ENCODE measurements around the gene FMO1.
A peak's percentile ranks its signal among the peaks of the same experiment; 100 is the strongest.
"Not testable (repeated sequence)": the region's sequence is repeated elsewhere in the genome, so short reads cannot be mapped to it uniquely, and the experiment has no call there.

FMO1 gene

GRCh38 chr1:171286032-171286705 lies 37.9 kb downstream of the FMO1 start:
- no peak for DNase-seq
- Mint-ChIP-seq H3K4me1 (peaks cover 3% of the 10 kb centered on the region), H3K9me3 (no peaks in the 10 kb centered on the region), H3K4me3 (no peak overlapping the region), H3K27me3 (peaks cover 11% of the 10 kb centered on the region), H3K27ac (no peak overlapping the region), H3K36me3 (ENCODE audit: low read depth) (no peaks in the 10 kb centered on the region)
- no peak for ATAC-seq

- Mint-ChIP-seq H3K27me3 (peaks cover 7% of the 10 kb centered on the region), H3K4me1 (peaks cover 3% of the 10 kb centered on the region), H3K27ac (no peak overlapping the region), H3K4me3 (no peak overlapping the region), H3K36me3 (ENCODE audit: low read depth) (no peaks in the 10 kb centered on the region), H3K9me3 (no peaks in the 10 kb centered on the region)
- DNase-seq (no peak), ATAC-seq (no peak)
Observed at GRCh38 chr1:171290621-171291020, 42.3 kb downstream of the FMO1 start.

- H3K27ac Mint-ChIP-seq = no peak overlapping the region
- H3K4me1 Mint-ChIP-seq = no peaks in the 10 kb centered on the region
- no peak overlapping the region for H3K4me3 Mint-ChIP-seq
- no peaks in the 10 kb centered on the region for H3K36me3 Mint-ChIP-seq (ENCODE audit: low read depth)
- DNase-seq (no peak), ATAC-seq (no peak)
- peaks cover 8% of the 10 kb centered on the region for H3K27me3 Mint-ChIP-seq
- H3K9me3 Mint-ChIP-seq = no peaks in the 10 kb centered on the region
Observed at GRCh38 chr1:171292799-171293198, 44.5 kb downstream of the FMO1 start.

GRCh38 chr1:171295383-171295782 lies 47.1 kb downstream of the FMO1 start:
- not testable (repeated sequence) for DNase-seq; ATAC-seq; H3K4me3 Mint-ChIP-seq; H3K9me3 Mint-ChIP-seq; H3K27ac Mint-ChIP-seq; H3K36me3 Mint-ChIP-seq (ENCODE audit: low read depth); H3K4me1 Mint-ChIP-seq; H3K27me3 Mint-ChIP-seq

- ATAC-seq (no peak), DNase-seq (no peak)
- H3K4me1 Mint-ChIP-seq = no peaks in the 10 kb centered on the region
- H3K27me3 Mint-ChIP-seq = peaks cover 3% of the 10 kb centered on the region
- no peak overlapping the region for H3K4me3 Mint-ChIP-seq
- H3K36me3 Mint-ChIP-seq (ENCODE audit: low read depth) = no peaks in the 10 kb centered on the region
- H3K27ac Mint-ChIP-seq = no peak overlapping the region
- peaks cover 11% of the 10 kb centered on the region for H3K9me3 Mint-ChIP-seq
Observed at GRCh38 chr1:171295821-171296220, 47.5 kb downstream of the FMO1 start.

- Mint-ChIP-seq H3K4me3 (no peak overlapping the region), H3K36me3 (ENCODE audit: low read depth) (no peaks in the 10 kb centered on the region), H3K4me1 (no peaks in the 10 kb centered on the region), H3K27me3 (peaks cover 4% of the 10 kb centered on the region), H3K9me3 (peaks cover 22% of the 10 kb centered on the region), H3K27ac (no peak overlapping the region)
- ATAC-seq = no peak
- no peak for DNase-seq
Observed at GRCh38 chr1:171296897-171297296, 48.6 kb downstream of the FMO1 start.

GRCh38 chr1:171298696-171299095 lies 50.4 kb downstream of the FMO1 start:
- ATAC-seq = no peak
- Mint-ChIP-seq H3K27me3 (peaks cover 8% of the 10 kb centered on the region), H3K9me3 (peaks cover 27% of the 10 kb centered on the region), H3K36me3 (ENCODE audit: low read depth) (no peaks in the 10 kb centered on the region), H3K4me1 (no peaks in the 10 kb centered on the region), H3K27ac (no peak overlapping the region), H3K4me3 (no peak overlapping the region)
- DNase-seq = no peak

- Mint-ChIP-seq H3K36me3 (ENCODE audit: low read depth) (no peaks in the 10 kb centered on the region), H3K9me3 (peaks cover 27% of the 10 kb centered on the region), H3K27ac (no peak overlapping the region), H3K4me3 (no peak overlapping the region), H3K4me1 (no peaks in the 10 kb centered on the region), H3K27me3 (peaks cover 8% of the 10 kb centered on the region)
- ATAC-seq (no peak), DNase-seq (no peak)
Observed at GRCh38 chr1:171299342-171299741, 51.0 kb downstream of the FMO1 start.

GRCh38 chr1:171300401-171300800 lies 52.1 kb downstream of the FMO1 start:
- Mint-ChIP-seq H3K36me3 (ENCODE audit: low read depth) (no peaks in the 10 kb centered on the region), H3K4me3 (no peak overlapping the region), H3K9me3 (peaks cover 27% of the 10 kb centered on the region), H3K27ac (no peak overlapping the region), H3K27me3 (peaks cover 10% of the 10 kb centered on the region), H3K4me1 (no peaks in the 10 kb centered on the region)
- no peak for DNase-seq
- no peak for ATAC-seq

- no peak for DNase-seq
- Mint-ChIP-seq H3K9me3 (no peaks in the 10 kb centered on the region), H3K27me3 (no peaks in the 10 kb centered on the region), H3K4me3 (no peak overlapping the region), H3K36me3 (ENCODE audit: low read depth) (no peaks in the 10 kb centered on the region), H3K27ac (no peak overlapping the region), H3K4me1 (peaks cover 18% of the 10 kb centered on the region)
- ATAC-seq = no peak
Observed at GRCh38 chr1:171310661-171311087, 62.4 kb downstream of the FMO1 start.

- H3K27ac Mint-ChIP-seq = no peak overlapping the region
- H3K9me3 Mint-ChIP-seq = no peaks in the 10 kb centered on the region
- H3K27me3 Mint-ChIP-seq = no peaks in the 10 kb centered on the region
- H3K4me3 Mint-ChIP-seq = no peak overlapping the region
- peaks cover 22% of the 10 kb centered on the region for H3K4me1 Mint-ChIP-seq
- no peaks in the 10 kb centered on the region for H3K36me3 Mint-ChIP-seq (ENCODE audit: low read depth)
- DNase-seq = no peak
- no peak for ATAC-seq
Observed at GRCh38 chr1:171311771-171312558, 63.7 kb downstream of the FMO1 start.

- Mint-ChIP-seq H3K27me3 (no peaks in the 10 kb centered on the region), H3K4me3 (peak overlapping the region; percentile 27), H3K9me3 (no peaks in the 10 kb centered on the region), H3K36me3 (ENCODE audit: low read depth) (no peaks in the 10 kb centered on the region), H3K4me1 (peaks cover 22% of the 10 kb centered on the region), H3K27ac (peak overlapping the region; percentile 73)
- ATAC-seq (no peak), DNase-seq (no peak)
Observed at GRCh38 chr1:171313319-171313834, 65.1 kb downstream of the FMO1 start.

GRCh38 chr1:171313835-171314320 lies 65.6 kb downstream of the FMO1 start, which contains the start of gene FMO4:
Gene FMO4, plus strand, starts transcription at chr1:171314183. Its CDS starts 5,643 bp downstream, at chr1:171319826.
- H3K4me1 Mint-ChIP-seq = peaks cover 22% of the 10 kb centered on the region
- no peaks in the 10 kb centered on the region for H3K36me3 Mint-ChIP-seq (ENCODE audit: low read depth)

GRCh38 chr1:171329251-171329650 lies 81.0 kb downstream of the FMO1 start:
- Mint-ChIP-seq H3K9me3 (no peaks in the 10 kb centered on the region), H3K27ac (no peak overlapping the region), H3K27me3 (no peaks in the 10 kb centered on the region), H3K4me3 (no peak overlapping the region), H3K36me3 (ENCODE audit: low read depth) (peaks cover 2% of the 10 kb centered on the region), H3K4me1 (no peaks in the 10 kb centered on the region)
- ATAC-seq (no peak), DNase-seq (no peak)

More at GRCh38 chr1:171313835-171314320, 65.6 kb downstream of the FMO1 start, which contains the start of gene FMO4:
- Mint-ChIP-seq H3K9me3 (no peaks in the 10 kb centered on the region), H3K27ac (peak within 1 kb of the TSS; percentile 73), H3K4me3 (peak within 1 kb of the TSS; percentile 78), H3K27me3 (no peaks in the 10 kb centered on the region)
- peak; percentile 76 for DNase-seq
- peak; percentile 100 for ATAC-seq
